Erythroblast (primary cell): ENCODE results near the gene RIPK3.
A peak's percentile ranks its signal among the peaks of the same experiment; 100 is the strongest.

Experiments used
- DNase-seq, 2 experiments: peaks; one replicate each; lab custom pipeline; 2025; lab: John Stamatoyannopoulos, UW
- GATA1 ChIP-seq: IDR thresholded peaks from 2 replicates; pipeline ENCODE4 v1.6.1; 2011; ENCODE audit warnings: low read depth, mild to moderate bottlenecking, control low read depth, low read length, moderate library complexity
- POLR2A ChIP-seq: IDR thresholded peaks from 2 replicates; pipeline ENCODE4 v1.6.1; 2011; ENCODE audit warnings: mild to moderate bottlenecking, low read length

RIPK3 gene

GRCh38 chr14:24315243-24315806 is 24.5 kb downstream of the RIPK3 start:
- no peak for DNase-seq
- TF ChIP-seq GATA1 (no peak), POLR2A (no peak)

GRCh38 chr14:24314377-24315193 is 25.2 kb downstream of the RIPK3 start:
- DNase-seq, result no peak
- no peak for TF ChIP-seq GATA1
- TF ChIP-seq POLR2A, result no peak

GRCh38 chr14:24313913-24314312 is 25.9 kb downstream of the RIPK3 start:
- no peak for DNase-seq
- TF ChIP-seq POLR2A, result no peak
- no peak for TF ChIP-seq GATA1

- no peak for DNase-seq
- TF ChIP-seq GATA1 (no peak), POLR2A (no peak)
These were observed 26.9 kb downstream of the RIPK3 start for GRCh38 chr14:24312736-24313507.

- no peak for DNase-seq
These were observed 27.8 kb downstream of the RIPK3 start for GRCh38 chr14:24311837-24312615.

GRCh38 chr14:24310646-24311604 is 28.9 kb downstream of the RIPK3 start, which contains the start of gene LTB4R:
Gene LTB4R (plus strand): TSS chr14:24311502. CDS start chr14:24315652, 4,150 bp downstream.
- DNase-seq, result peak; percentile 86
- TF ChIP-seq POLR2A, result peak; percentile 57
- TF ChIP-seq GATA1, result no peak

More at GRCh38 chr14:24311837-24312615, 27.8 kb downstream of the RIPK3 start:
- TF ChIP-seq POLR2A (no peak), GATA1 (no peak)

- TF ChIP-seq POLR2A (peak; percentile 57), GATA1 (no peak)
- DNase-seq, result peak; percentile 86 to 88
These were observed 29.5 kb downstream of the RIPK3 start for GRCh38 chr14:24310265-24310645.

GRCh38 chr14:24309538-24310264 is 30.1 kb downstream of the RIPK3 start, which contains the start of gene LTB4R2:
Gene LTB4R2 (plus strand): TSS chr14:24310140. CDS start chr14:24310665, 525 bp downstream.
- TF ChIP-seq GATA1 (no peak), POLR2A (no peak)
- DNase-seq, result no peak

GRCh38 chr14:24308342-24309124 is 31.3 kb downstream of the RIPK3 start:
- no peak for DNase-seq
- no peak for TF ChIP-seq POLR2A
- TF ChIP-seq GATA1, result no peak

GRCh38 chr14:24307575-24308341 is 32.0 kb downstream of the RIPK3 start, which contains the start of gene CIDEB:
Gene CIDEB (minus strand): TSS chr14:24307977. CDS start chr14:24307858, 119 bp downstream.
- peak; percentile 60 to 77 for DNase-seq

More at GRCh38 chr14:24307575-24308341, 32.0 kb downstream of the RIPK3 start, which contains the start of gene CIDEB:
- TF ChIP-seq GATA1 (no peak), POLR2A (no peak)
